ENCODE results near the gene ACVR1B.
A peak's percentile ranks its signal among the peaks of the same experiment; 100 is the strongest.

ACVR1B gene

DNA sequence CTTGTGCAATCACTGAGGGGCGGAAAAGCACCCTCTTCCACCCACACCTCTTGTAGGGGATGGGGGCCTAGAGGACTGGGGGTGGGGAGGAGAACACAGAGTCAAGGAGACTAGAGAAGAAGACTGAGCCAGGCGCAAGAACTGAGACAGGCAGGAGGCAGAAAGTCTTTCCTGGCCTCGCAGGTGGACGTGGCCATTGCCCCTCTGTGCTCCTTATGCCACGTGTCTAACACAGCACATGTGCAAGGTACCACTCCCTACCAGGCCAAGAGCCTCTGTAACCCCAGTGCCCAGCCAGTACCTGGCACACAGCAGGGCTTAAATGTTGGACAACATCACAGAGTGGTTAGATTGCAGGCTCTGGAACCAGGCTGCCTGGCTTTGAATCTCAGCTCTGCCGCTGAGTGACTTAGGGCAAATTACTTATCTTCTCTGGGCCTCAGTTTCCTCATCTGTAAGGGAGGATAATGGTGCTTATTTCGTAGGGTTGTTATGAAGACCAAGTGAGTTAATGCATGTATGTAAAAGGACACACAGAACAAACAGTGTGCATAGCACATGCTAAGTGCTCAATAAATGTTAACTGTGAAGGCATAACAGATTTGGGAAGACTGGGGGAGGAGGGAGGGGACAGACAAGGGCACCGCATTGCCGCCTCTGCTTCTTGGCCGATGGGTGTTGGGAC is 53.9 kb downstream of the ACVR1B start:
- DNase-seq (ENCODE audit: low spot score), result no peak

DNA sequence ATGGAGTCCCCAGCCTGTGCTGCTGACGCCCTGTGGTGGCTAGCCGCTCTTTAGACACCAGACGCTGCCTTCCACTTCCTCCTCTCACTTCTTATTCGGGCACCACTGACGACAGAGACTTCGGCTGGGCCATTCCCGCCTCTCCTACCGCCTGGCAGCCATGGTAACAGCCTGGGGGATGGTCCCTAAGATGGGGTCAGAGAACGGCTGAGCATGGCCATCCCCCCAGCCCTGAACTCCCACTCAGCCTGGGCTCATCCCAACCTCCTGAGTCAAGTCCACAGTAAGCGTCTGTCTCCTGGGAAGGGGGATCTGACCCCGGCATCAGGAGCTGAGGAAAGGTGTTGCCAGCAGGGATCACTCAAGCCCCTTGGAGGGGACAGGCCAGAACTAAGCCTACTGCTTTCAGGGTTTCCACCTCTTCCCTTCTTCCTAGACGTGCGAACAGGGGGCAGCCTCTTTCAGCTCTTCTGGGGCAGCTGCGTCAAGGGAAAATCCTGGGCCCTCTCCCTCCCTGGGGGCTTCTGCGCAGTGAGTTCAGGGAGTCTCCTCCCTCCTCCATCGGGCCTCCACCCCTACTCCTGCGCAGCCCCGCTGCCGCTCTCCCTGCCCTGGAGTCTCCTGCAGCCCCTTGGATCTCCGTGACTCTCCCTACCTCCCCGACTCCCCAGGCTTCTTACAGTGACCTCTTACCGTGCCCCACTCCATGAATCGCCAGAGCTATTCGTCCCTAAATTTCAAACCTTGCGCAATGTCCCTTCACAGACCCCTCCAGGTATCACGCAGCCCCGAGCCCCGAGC is 54.6 kb downstream of the ACVR1B start:
- DNase-seq (ENCODE audit: low spot score), result peak; percentile 28

DNA sequence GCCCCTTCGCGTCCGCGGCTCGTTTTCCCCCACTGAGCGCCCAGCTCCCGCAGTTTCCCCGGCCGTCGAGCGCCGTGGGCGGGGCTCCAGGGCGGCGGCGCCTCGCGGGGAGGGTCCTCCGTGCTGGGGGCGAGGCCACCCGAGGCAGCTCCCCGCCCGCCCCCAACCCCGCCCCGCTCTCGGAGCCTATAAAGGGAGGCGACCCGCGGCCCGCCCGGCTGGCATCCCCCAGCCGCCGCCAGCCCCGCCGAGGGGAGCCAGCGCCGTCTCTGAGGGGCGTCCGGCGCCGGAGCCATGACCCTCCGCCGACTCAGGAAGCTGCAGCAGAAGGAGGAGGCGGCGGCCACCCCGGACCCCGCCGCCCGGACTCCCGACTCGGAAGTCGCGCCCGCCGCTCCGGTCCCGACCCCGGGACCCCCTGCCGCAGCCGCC is 55.2 kb downstream of the ACVR1B start, which contains the start of gene TAMALIN:
TAMALIN (plus strand) TSS at position 221 of the 432 bp plus-strand sequence; CDS start at position 295, 74 bp downstream.
- DNase-seq (ENCODE audit: low spot score), result no peak

DNA sequence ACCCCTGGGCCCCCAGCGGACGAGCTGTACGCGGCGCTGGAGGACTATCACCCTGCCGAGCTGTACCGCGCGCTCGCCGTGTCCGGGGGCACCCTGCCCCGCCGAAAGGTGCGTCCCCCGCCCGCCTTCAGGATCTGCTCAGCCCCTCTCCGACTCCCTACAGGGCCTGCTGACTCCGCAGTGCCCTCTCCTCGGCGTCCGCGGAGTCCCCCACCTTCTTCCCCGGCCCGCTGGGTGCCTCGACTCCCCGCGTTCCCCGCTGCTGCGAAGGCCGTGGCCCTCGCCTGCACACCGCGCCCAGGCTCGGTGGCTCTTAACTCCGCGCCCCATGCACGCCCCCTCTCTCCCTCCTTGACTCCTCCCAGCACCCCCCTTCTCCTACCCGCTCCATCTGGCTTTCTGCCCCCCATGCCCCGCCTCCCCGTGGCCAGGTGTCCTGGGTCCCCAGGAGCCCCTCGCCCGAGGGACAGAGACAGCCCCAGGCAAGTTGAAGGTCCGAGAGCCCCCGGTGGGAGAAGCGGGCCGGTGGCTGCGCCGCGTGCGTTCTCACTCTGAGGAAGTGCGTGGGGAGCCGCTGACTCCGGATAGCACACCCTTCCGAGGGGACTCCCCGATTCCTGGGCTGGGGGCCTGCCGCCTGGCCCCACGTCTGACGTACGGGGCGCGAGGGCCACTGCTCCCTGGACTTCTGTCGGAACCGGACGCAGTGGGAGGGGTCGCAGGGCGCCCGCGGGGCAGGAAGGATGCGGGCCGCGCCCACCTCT is 55.8 kb downstream of the ACVR1B start:
- DNase-seq (ENCODE audit: low spot score), result no peak

DNA sequence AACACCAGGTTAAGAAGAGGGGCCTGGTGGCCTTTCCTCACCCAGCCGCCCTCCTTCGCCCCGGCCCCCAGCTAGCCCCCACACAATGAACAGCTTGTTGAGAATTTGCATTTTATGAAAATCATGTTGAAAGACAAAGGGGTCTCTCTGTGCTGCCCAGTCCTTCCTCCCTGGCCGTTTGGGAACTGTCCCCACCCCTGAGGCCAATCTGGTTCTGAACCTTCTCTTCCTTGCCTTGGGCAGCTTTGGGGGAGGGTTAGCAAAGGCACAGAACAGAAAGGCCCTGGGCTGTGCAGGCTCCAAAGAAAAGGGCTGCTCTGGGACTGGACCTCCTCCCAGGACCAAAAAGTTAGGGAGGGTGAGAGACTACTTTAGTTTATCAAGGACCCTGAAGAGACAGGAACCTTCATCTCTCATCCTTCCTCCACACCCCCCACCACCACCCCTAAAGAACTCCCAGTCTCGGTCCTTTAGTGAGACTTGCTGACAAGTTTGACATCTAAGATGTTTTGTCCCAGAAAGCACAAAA is 56.5 kb downstream of the ACVR1B start:
- DNase-seq (ENCODE audit: low spot score), result no peak

DNA sequence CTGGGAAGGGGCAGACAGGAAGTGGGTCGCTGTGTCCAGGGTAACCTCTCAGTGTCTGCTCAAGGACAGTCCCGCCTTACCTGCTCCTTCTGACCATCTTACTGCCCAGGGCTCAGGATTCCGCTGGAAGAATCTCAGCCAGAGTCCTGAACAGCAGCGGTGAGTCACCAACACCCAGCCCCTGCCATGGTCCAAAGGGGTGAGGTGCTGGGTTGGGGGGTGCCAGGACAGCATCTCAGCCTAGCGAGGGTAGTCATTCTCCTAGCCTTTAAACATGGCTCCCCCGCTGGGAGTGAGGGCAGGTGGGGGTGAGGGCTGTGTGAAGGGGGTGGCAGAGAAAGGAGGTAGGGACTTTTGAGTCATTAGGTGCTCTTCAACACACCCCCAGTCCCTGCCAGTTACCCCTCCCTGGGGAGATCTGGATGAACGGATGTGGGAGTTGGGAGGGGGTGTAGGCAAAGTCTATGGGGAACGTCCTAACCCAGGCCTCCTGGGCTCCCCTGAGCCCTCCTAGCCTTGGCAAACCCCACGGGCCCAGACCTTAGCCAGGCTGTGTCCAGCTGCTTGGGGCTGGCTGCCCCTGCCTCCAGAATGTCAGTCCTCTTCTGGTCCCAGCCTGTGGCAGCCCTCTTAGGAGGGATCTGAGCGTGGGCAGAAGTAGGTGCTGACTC is 57.7 kb downstream of the ACVR1B start:
- no peak for DNase-seq (ENCODE audit: low spot score)

DNA sequence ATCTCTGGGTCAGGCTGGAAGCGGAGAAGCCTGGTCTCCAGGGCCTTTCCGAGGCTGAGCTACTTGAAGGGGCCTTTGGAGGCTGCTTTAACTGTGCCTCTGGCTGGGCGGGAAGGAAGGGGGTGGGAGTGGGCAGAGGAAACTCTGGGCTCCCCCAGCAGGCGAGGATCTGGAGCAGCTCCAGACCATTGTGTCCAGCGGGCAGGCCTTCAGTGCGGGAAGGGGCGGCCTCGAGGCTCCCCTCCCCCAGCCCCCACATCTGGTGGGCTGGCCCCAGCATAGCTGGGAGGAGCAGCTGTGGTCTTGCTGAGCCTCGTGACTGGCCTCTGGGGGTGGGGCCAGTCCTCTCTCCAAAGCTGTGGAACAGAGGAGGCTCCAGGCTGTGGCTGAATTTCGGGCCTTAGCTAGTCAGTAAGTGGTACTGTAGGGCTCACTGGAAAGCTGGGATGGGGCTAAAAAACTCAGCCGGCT is 58.7 kb downstream of the ACVR1B start:
- no peak for DNase-seq (ENCODE audit: low spot score)

DNA sequence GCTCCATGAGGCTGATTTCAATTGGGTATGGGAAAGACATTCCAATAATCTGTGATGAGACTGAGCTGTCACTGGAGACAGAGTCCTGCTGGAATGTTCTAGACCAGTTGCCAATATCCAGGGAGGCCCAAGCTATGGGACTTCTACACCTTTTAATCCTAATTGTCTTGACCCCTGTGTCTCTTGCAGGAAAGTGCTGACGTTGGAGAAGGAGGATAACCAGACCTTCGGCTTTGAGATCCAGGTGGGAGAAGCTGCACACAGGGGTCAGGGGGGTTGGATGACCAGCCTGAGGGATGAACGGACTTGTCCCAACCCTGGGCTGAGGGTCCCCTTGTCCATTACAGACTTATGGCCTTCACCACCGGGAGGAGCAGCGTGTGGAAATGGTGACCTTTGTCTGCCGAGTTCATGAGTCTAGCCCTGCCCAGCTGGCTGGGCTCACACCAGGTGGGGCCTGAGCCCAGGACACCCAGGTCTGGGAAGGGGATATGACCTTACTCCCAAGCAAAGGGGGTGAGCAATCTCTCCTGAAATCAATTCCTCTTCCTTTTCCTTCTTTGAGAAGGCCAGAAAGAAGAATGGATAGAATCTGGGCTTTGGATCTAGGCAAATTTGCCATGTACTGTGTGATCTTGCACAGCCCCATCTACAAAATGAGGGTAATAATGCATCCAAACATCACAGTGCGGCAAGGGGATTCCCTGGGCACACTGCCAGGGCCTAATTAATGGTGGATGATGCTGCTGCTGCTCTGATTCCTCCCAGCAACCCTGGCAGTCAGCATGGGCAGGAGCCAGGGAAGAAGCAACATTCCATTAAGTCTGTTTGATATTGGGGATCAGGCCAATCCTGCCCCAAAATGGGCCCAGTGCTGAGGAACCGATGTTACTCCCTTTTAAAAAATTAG is 59.4 kb downstream of the ACVR1B start:
- DNase-seq (ENCODE audit: low spot score), result no peak

DNA sequence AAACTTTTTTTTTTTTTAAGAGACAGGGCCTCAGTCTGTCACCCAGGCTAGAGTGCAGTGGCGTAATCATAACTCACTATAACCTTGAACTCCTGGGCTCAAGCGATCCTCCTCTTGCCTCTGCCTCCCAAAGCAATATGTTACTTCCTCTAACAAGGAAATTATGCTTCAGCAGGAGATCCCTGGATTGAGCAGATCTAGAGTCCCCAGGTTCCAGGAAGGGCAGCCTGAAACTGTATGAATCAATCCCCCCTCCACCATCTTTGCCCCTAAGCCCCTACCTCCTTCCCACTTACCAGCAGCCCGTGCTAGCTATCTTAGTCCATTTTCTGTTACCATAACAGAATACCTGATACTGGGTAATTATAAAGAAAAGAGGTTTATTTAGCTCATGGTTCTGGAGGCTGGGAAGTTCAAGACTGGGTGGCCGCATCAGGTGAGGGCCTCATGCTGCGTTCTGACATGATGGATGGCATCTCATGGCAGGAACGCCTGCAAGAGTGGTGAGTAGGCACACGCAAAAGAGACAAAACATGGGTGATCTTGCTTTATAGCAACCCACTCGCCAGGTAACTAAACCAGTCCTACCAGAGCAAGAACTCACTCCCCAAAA is 60.2 kb downstream of the ACVR1B start:
- no peak for DNase-seq (ENCODE audit: low spot score)

DNA sequence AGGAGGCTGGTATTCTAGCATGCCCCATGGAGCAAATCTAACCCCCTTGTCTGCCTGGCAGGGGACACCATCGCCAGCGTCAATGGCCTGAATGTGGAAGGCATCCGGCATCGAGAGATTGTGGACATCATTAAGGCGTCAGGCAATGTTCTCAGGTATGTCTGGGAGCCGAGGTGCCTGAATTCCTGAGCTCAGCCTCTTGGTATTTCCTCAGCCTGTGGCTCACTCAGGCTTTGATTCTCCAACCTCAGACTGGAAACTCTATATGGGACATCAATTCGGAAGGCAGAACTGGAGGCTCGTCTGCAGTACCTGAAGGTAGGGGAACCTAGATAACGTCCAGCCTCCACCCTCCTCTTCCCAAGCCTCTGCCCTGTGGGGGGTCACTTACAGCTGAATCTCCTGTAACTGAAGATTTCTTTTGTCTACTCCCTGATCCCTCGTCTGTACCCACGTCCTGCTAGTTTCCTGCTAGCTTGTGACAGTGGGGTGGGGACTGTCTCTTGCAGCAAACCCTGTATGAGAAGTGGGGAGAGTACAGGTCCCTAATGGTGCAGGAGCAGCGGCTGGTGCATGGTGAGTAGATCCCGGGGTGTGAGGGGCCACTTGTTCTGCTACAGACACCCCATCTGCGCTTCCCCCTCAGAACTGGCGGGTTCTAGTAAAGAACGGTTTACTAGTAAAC is 62.3 kb downstream of the ACVR1B start:
- DNase-seq (ENCODE audit: low spot score), result no peak

DNA sequence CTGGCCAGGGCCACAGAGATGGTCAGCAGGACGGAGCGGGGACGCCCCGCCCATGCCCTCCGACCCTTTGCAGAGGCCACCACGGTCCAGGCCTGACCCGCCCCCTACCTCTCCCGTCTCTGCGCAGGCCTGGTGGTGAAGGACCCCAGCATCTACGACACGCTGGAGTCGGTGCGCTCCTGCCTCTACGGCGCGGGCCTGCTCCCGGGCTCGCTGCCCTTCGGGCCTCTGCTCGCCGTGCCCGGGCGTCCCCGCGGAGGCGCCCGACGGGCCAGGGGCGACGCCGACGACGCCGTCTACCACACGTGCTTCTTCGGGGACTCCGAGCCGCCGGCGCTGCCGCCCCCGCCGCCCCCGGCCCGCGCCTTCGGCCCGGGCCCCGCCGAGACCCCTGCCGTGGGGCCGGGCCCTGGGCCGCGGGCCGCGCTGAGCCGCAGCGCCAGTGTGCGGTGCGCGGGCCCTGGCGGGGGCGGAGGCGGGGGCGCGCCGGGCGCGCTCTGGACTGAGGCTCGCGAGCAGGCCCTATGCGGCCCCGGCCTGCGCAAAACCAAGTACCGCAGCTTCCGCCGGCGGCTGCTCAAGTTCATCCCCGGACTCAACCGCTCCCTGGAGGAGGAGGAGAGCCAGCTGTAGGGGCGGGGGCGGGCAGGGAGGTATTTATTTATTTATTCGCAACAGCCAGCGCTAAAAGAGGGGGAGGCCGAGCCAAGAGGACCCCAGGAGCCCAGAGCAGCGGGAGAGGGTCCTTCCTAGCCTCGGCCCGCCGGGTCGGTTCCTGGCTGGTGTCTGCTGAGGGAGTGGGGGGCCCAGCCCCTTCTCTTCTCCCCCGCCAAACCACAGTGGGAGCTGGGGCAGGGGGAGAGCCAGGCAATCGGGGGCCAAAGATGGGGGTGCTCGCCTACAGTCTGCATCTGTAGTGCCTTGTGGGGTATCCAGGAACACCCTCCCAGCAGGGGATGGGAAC is 63.4 kb downstream of the ACVR1B start:
- no peak for DNase-seq (ENCODE audit: low spot score)

DNA sequence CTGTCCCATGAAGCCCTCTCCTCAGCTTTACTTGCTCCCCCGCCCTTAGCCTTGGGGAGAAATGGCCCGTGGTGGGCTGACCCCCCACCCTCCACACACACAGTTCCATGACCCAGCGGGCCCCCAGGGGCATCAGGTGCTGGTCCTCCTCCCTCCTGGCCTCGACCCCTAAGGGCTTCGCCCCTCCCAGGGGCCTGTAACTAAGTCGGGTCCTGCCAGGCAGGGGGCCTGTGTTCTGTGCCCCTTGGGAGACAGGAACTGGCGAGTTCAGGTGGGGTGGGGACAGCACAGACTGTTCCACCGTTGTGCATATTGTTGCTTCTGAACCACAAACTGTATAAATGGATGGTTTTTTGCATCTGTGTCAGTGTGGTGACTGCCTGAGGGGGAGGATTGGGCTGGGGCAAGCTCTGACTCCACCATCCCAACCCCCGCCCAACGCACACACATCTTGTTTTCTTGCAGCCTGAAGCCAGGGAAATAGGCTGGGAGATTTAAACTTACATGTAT is 64.1 kb downstream of the ACVR1B start:
- DNase-seq (ENCODE audit: low spot score), result no peak

DNA sequence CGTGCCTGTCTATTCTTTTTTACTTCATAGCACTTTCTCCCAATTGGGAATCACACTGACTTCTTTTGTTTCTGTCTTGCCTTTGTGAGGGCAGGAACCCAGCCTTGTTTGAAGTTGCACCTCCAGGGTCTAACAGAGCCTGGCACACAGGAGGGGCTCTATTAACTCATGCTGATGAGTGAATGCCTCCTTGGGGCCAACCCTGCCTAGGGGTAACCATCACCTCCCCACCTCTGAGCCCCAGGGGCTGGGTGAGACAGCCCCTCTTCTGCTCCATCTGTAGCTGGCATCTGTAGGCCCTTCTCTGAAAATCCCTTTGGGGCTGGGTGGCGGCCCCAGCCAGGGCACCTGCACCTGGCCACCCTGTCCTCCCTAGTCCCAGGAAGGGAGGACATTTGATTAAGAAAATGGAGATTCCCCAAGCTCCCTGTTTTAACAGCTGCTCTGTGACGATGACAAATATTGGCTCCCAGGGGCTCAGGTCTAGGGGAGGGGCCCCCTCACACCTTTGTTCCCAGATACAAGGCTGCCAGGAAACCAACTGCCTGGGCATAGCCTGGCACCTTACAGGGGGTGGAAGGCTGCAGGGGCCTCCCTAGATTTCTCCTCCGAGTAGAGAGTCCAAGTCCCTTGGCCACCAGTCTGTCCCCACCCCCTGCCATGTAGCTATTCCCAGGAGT is 67.1 kb downstream of the ACVR1B start:
- DNase-seq (ENCODE audit: low spot score), result no peak

DNA sequence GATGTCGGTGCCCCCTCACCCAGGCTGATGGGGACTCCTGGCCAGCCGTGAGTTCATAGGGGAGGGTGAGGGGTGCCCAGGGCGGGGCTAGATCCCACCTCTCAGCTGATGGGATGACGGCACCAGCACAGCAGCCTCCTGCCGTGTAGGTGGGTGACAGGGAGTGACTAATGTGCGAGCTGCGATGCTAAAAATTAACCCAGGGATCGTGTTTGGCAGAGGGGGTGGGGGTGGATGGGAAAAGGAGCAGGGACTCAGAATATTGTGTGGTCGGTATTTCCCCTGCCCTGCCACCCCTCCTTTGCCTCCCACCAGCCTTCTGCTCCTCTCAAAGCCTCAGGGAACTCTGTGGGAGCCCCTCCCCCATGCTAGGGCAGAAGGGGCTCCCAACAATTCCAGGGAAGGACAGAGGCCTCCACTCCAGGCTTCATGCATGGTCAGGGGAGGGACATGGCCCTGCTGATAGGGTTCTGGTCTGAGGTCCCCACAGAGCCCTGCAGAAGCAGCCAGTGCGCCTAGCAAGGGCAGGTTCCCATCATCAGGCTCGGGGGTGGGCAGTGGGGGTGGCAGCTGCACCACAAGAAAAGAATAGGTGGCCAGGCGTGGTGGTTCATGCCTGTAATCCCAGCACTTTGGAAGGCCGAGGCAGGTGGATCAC is 67.7 kb downstream of the ACVR1B start:
- DNase-seq (ENCODE audit: low spot score), result no peak

DNA sequence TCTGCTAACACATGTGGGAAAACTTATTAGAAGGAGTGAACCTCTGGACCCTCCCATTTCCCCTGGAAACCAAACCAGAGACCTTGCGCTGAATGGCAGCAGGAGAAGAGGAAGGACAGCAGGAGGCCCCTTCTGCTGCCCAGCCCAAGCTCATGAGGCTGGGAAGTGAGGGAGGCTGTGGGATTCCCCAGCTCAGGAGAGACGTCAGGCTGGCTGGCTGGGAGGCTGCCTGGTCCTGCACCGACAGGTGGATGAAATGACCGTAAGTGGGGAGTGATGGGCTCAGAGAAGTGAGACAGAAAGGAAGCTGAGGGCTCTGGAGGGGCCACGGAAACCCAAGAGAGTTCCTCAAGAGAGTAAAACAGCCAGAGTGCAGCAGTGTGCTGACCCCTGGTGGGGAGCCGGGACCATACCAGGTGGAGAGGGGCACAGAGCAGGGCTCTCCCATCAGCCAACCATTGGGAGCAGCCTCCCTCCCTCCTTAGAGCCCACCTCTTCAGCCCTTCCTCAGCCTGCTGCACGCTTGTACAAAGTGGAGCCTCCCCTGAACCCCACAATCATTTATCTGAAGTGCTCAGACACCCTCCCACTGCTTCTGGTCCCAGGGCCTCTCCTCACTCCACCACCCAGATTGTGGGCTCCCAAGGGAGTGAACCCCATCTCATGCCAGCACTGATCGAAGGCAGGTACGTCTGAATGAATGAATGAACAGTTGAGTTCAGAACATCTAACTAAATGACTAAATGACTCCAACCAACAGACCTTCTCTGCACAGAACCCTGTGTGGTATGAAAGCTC is 69.2 kb downstream of the ACVR1B start:
- peak; percentile 80 for DNase-seq (ENCODE audit: low spot score)

DNA sequence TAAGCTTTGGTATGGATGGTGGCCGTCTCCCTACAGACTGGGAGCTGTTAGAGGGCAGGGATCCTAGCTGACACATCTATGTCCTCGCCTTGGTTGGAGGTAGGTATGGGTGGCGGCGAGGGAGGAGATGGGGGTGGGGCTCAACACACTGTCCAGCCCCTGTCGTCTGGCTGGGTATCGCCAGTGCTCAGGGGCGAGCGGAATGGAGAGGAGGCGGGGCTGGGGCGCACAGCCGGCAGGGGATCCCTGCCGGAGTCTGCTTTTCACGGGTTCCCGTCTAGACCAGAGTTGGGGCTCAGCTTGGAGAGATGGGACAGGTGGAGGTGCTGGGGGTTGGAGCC is 71.3 kb downstream of the ACVR1B start:
- DNase-seq (ENCODE audit: low spot score), result no peak
